GM08714 (cell line): ENCODE results near the gene CAPZB.

Experiments used
- H3K4me3 ChIP-seq: fragments of 200-500 bp; sonication (Bioruptor generic); 2 replicates; pipeline ENCODE4 v1.5.1; 2014; ENCODE audit warnings: mild to moderate bottlenecking, low read length, inconsistent platforms
- ZNF274 ChIP-seq: IDR thresholded peaks from 2 replicates; pipeline ENCODE4 v1.6.1; 2012; ENCODE audit warnings: mild to moderate bottlenecking, low read depth, low read length

The CAPZB gene

DNA sequence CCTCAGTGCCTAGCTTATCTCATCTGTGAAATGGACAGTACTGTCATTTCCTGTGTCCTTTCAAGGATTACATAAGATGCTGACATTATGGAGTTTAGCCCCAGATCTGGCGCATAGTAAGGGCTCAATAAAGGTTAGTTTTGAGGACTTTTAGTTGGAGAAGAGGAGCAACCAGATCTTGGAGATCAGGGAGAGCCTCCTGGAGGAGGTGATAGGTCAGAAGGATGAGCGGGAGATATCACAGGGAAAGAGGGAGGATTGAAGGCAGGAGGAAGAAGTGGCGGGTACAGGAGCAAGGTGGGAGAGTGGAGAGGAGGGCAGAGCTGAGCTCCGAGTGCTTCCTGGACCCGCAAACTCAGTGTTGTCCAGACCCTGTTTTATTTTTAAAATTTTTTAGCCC, 155.7 kb downstream of the CAPZB start:
- TF ChIP-seq ZNF274: no peak

DNA sequence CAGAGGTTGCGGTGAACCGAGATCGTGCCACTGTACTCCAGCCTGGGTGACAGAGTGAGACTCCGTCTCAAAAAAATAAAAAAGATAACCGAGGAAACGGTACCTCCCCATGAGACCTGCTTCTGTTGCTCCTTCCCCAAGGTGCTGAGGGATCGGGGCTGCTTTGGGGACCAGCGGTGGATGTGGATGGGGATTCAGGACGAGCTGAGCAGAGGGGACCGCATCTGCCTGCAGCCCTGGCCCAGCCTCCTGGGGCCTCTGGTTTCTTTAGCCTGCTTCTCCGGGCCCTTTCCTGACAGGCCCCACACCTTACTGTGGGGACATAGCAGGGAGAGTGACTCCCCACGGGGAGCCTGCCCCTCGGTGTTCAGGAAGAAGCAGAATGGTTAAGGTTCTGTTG, 156.2 kb downstream of the CAPZB start:
- TF ChIP-seq ZNF274: no peak
- H3K4me3 ChIP-seq: no peak overlapping the region

More for the DNA sequence above, 155.7 kb downstream of the CAPZB start:
- H3K4me3 ChIP-seq: no peak overlapping the region

DNA sequence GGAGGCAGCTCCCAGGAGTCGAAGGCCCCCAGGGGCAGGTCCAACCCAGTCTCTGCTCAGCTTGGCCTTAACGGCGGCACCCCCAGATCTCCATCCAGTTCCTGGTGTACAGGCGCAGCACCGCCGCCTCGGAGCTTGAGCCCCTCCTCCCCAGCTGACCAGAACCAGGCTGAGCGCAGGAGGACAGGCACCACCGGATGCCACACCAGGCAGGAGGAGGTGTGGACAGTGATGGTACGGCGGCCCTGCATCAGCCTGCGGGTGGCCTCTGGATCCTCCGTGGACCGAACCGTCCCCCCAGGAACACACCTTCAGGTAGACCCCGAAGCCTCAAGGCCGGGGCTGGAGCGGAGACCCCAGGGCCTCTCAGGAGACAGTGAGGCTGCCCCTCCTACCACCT, 156.9 kb downstream of the CAPZB start:
- H3K4me3 ChIP-seq: no peak overlapping the region
- TF ChIP-seq ZNF274: no peak

DNA sequence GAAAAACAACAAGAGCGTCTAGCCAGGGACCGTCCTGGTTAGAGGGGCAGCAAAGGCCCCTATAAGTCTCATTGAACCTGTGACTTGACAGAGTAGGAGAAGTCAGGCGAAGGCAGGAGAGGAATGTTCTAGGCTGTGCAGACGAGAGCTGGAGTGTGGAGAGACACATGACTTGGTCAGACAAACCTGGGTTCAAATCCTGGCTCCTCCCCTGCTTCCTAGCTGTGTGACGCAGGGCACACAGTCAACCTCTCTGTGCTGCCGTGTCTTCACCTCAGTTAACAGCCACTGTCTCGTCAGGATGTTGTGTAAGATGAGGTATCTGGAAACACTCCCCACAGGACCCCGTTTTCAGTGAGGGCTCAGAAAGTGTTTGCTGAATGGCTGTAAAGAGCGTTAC, 157.6 kb downstream of the CAPZB start:
- no peak for TF ChIP-seq ZNF274
- no peak overlapping the region for H3K4me3 ChIP-seq

DNA sequence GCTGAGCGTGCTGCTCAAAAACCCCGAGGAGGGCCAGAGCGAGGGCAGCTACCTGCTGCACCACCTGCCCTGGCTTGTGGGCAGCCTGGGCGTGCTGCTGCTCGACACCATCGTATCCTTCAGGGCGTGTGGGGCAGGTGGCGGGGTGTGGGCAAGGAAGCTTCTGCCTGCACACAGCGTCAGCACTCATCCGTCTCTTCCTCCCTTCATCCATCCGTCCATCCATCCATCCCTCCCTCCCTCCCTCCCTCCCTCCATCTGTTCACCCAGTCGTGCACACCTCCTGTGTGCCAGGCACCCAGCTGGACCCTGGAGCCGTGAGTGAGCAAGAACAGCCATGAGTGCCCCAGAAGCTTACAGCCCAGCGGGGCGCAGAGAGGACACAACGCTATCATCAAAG, 158.0 kb downstream of the CAPZB start:
- no peak overlapping the region for H3K4me3 ChIP-seq
- no peak for TF ChIP-seq ZNF274

DNA sequence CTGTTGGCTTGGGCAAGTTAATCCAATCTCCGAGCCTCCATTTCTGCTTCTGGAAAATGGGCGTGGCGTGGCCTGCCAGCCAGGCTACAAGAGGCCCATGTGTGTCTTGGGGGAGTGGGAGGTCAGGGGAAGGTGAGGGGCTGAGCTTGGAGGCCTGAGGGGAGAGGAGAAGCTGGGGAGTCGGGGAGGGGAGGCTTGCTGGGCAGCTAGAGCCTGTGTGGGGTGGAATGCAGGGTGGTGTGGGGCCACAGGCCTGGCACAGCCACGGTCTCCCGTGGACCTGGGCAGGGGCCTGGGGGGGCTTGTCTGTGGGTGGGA, 158.6 kb downstream of the CAPZB start:
- H3K4me3 ChIP-seq: no peak overlapping the region
- TF ChIP-seq ZNF274: no peak

DNA sequence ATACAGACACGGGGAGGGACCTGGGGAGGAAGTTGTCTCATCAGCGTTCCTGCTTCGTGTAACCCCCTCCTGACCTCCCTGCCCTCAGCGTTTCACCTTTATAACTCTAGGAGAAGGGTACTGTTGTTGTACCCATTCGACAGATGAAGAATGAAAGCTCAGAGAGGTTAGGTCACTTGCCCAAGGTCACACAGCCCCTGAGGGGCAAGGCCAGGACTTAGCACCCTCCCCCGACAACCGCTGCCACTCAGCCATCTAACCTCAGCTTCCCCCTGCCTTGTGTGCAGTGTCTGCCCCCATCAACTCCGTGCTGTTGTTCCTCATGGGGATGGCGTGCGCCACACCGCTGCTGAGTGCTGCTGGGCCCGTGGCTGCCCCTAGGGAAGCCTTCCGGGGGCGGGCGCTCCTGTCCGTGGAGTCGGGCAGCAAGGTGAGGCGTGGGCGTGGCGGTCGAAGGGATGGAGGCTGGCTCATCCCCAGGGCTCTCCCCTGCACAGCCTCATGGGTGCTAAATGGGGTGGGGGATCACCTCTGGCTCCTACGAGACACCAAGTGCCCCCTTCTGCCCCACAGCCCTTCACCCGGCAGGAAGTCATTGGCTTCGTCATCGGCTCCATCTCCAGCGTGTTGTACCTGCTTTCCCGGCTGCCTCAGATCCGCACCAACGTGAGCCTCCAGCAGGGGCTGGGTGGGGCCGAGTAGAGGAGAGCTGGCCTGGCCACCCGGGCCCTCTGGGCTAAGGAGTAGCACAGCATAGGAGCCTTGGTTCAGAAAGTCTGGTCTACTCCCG, 159.2 kb downstream of the CAPZB start:
- H3K4me3 ChIP-seq: no peak overlapping the region
- no peak for TF ChIP-seq ZNF274

DNA sequence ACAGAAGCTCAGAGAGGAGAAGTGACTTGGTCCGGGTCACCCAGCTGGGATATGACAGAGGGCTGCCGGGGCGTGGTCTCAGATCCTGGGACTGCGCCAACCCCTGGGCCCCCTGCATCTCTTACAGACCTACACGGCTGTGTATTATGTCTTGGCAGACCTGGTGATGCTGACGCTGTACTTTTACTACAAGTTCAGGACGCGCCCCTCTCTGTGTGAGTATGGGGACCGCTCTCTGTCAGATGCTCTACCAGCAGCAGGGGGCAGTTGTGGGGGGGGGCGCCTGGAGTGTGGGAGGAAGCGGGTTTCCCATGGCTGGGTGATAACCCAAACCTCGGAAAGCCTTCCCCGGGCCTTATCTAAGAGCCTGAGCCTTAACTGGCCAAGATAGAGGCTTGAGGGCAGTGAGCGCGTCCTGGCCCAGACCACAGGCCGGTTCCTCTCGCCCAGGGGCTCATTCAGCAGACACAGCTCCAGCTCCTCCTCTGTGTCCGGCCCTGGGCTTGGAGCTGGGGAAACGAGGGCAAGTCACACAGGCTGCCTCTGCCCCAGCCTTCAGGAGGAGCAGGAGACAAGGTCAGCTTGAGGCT, 159.9 kb downstream of the CAPZB start:
- no peak for TF ChIP-seq ZNF274
- no peak overlapping the region for H3K4me3 ChIP-seq

DNA sequence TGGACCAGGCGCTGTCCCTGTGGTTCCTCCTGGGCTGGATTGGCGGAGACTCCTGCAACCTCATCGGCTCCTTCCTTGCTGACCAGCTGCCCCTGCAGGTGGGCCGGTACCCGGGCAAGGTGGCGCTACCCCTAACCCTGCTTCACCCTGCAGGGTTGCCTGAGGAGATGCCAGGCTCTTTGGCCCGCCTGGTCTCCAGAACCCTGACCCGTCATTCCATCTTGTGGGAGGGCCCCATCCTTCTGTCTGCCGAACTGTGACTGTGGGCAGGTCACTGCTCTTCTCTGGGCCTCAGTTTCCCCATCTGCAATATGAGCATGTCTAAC, 160.7 kb downstream of the CAPZB start:
- no peak overlapping the region for H3K4me3 ChIP-seq
- TF ChIP-seq ZNF274: no peak

DNA sequence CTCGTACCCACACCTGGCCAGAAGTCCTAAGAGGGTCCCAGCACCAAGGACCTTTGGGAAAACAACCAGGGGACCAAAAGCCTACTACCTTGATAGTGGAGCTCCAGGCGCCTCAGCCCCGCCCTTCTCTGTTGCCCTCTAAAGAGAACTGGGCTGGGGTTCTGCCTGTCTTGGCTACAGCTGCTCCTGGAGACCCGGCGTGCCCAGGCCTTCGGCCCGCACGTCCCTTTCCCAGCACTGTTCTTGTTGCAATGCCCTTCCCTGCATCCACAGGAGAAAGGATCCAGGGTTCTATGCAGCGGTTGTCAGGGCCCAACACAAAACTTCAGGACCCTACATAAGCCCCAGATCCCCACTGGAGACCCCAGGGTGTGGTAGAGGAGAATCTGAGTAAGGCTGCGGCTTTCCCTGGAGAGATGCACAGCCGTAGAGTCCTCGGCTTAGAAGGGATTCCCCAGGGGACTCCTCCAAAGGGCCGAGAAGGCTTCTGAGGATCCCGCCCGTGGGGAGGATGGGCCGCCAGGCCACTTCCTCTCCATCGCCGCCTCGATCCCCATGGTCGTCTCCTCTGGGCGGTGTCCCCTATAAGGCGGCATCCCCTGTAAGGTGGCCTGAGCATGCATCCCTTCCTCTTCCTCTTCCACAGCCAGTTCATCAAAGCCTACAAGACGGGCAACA, 161.2 kb downstream of the CAPZB start:
- no peak overlapping the region for H3K4me3 ChIP-seq
- no peak for TF ChIP-seq ZNF274

DNA sequence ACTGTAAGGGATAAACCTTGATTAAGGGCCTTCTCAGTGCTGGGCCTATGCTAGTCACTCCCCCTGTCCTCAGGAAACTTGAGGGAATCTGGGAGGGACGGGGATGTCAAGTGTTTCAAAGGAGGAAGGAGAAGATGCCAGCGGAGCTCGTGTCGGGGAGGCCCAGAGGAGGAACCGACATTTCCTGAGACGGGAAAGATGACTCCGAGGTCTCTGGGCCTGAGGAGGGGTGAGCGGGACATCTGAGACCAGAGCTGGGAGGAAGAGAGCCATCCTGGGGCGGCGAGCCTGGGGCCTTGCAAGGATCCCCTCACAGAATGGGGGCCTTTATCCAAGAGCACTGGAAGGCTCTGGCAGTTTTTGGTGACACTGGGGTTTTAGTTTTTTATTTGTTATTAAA, 162.9 kb downstream of the CAPZB start:
- TF ChIP-seq ZNF274: no peak
- no peak overlapping the region for H3K4me3 ChIP-seq

DNA sequence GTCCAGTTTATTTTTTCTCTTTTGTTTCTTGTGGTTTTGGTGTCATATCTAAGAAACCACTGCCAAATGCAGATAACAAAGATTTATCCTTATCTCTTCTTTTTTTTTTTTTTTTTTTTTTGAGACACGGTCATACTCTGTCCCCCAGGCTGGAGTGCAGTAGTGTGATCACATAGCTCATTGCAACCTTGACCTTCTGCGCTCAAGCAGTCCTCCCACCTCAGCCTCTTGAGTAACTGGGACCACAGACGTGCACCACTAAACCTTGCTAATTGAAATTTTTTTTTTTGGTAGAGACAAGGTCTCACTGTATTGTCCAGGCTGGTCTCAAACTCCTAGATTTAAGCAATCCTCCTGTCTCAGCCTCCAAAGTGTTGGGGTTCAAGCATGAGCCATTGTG, 164.3 kb downstream of the CAPZB start:
- no peak overlapping the region for H3K4me3 ChIP-seq
- TF ChIP-seq ZNF274: no peak

DNA sequence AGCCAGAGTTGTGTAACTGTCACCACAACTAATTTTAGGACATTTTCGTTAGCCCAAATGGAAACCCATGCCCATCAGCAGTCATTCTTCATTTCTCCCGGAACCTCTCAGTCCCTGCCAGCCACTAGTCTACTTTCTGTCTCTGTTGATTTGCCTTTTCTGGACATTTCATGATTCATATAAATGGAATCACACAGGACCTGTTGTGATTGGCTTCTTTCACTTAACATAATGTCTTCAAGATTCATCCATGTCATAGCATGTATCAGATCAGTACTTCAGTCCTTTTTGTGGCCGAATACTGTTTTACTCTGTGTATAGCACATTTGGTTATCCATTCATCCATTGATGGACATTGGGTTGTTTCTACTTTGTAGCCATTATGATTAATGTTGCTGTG, 166.1 kb downstream of the CAPZB start:
- H3K4me3 ChIP-seq: no peak overlapping the region
- no peak for TF ChIP-seq ZNF274

DNA sequence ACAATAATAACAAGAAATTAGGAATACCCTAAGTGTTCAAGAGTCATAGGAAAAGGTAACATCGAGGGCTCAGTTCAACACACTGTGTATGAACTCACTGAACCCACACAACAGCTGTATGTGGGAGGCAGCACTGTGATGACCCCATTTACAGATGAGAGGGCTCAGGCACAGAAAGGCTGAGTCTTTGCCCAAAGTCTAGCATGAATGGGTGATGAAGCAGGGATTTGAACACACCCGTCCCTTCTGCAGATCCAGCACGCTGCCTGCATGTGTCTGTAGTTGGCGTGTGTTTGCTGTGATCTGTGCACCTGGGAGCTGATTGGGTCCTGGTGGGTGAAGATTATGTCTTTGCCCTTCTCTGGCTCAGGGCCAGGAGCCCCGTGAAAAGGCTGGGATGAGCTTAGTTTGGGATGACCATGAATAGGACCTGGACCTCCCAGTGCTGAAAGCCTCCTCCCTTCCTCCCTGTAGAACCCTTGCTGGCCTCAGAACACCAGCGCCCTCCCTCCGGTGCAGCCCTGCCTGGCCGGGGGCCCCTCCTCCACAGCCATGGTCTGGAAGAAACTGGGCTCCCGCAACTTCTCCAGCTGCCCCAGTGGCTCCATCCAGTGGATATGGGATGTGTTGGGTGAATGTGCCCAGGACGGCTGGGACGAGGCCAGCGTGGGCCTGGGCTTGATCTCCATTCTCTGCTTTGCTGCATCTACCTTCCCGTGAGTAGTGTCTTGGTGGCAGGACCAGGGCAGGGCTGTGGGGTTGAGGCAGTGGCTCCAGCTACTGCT, 168.0 kb downstream of the CAPZB start:
- TF ChIP-seq ZNF274: no peak
- H3K4me3 ChIP-seq: no peak overlapping the region
